Measurements from ENCODE around the gene DGKQ. TPM values are rescaled to one million over a fixed set of nuclear protein-coding genes. Genes with fewer than 3 reads are reported as not detected.

Gene DGKQ
- total and polyA plus RNA-seq, 2 of the 8 experiments (the other 6 are each of a cell fraction or from before 2014, with no cell fraction given) = 7.3 to 9.7 TPM

GRCh38 chr4:961351-962230 lies 11.8 kb downstream of the DGKQ start (continued):
- no peak for TF ChIP-seq SP1 (IDR thresholded peaks at IDR 0.05; ENCODE audit: low read depth, low read length)

All from H1 (cell line).